HepG2 (cell line): ENCODE measurements around the gene PLEKHA5. TPM values are rescaled to one million over a fixed set of nuclear protein-coding genes. Genes with fewer than 3 reads are reported as not detected.

Experiments
- ADNP ChIP-seq: sonication (generic); formaldehyde crosslinking; IDR thresholded peaks from 2 replicates; pipeline ENCODE4 v1.4.0; 2020; ENCODE audit warnings: missing genetic modification reagents
- ATF7-NPFF ChIP-seq: sonication (generic); formaldehyde crosslinking; IDR thresholded peaks from 2 replicates; pipeline ENCODE4 v1.8.1; 2023; ENCODE audit warnings: mild to moderate bottlenecking, low read depth, missing genetic modification reagents, moderate library complexity
- BCL6 ChIP-seq: IDR thresholded peaks from 2 replicates; pipeline ENCODE4 v1.6.1; 2016; ENCODE audit warnings: missing genetic modification reagents, missing compliant biosample characterization
- GPN1 ChIP-seq: sonication (generic); formaldehyde crosslinking; IDR thresholded peaks from 2 replicates; pipeline ENCODE4 v1.5.1; 2020; ENCODE audit warnings: missing genetic modification reagents, borderline replicate concordance
- MBNL3 ChIP-seq: fragments of 250-450 bp; sonication (Bioruptor Pico); conservative IDR thresholded peaks from 2 replicates; pipeline ENCODE4 v1.8.0; 2022; ENCODE audit warnings: mild to moderate bottlenecking, inconsistent platforms
- NFYB ChIP-seq: sonication (generic); formaldehyde crosslinking; IDR thresholded peaks from 2 replicates; pipeline ENCODE4 v1.4.0; 2020; ENCODE audit warnings: missing genetic modification reagents
- NR1H2 ChIP-seq: sonication (generic); formaldehyde crosslinking; IDR thresholded peaks from 2 replicates; pipeline ENCODE4 v1.8.1; 2022; ENCODE audit warnings: low read depth, missing genetic modification reagents, borderline replicate concordance
- ZFP82 ChIP-seq: sonication (generic); formaldehyde crosslinking; IDR thresholded peaks from 2 replicates; pipeline ENCODE4 v1.5.1; 2020; ENCODE audit warnings: mild to moderate bottlenecking, missing genetic modification reagents, borderline replicate concordance
- ZNF781 ChIP-seq: sonication (generic); formaldehyde crosslinking; IDR thresholded peaks from 2 replicates; pipeline ENCODE4 v1.5.1; 2020; ENCODE audit warnings: borderline replicate concordance, mild to moderate bottlenecking, missing genetic modification reagents; ENCODE audit errors: not compliant biosample characterization
- polyA plus RNA-seq, 8 experiments: library from polyadenylated mRNA; depleted of rRNA in 3 of 8; stranded (reverse) in 7 of 8; unstranded in 1 of 8; fragments of >200 nt; fragmentation: Illumina TruSeq in 4 of 8; extraction: Trizol in 4 of 8; gene quantifications; 2 replicates each; pipeline versions ENCODE4 v1.2.1 to v1.2.3, GENCODE V29; 2011 to 2016; ENCODE audit warnings: low read depth in 4 of 8, missing spikeins in 1 of 8, mixed read lengths in 1 of 8; ENCODE audit not compliant: insufficient read depth in 1 of 8
- total RNA-seq, 5 experiments: library from RNA; depleted of rRNA; stranded (reverse); fragments of >200 nt; fragmentation: Illumina TruSeq; extraction: Trizol; gene quantifications; 2 replicates each; pipeline ENCODE4 v1.2.3, GENCODE V29; 2016; ENCODE audit warnings: low read depth in 1 of 5
- TF ChIP-seq, protein P1 (sequence below): sonication (generic); formaldehyde crosslinking; IDR thresholded peaks from 2 replicates; pipeline ENCODE4 v1.8.0; 2022; ENCODE audit warnings: low read depth, missing genetic modification reagents
- TF ChIP-seq, protein P2 (sequence below): sonication (generic); formaldehyde crosslinking; IDR thresholded peaks from 2 replicates; pipeline ENCODE4 v1.4.0; 2020; ENCODE audit warnings: mild to moderate bottlenecking, missing genetic modification reagents
- TF ChIP-seq, protein P3 (sequence below): sonication (generic); formaldehyde crosslinking; IDR thresholded peaks from 2 replicates; pipeline ENCODE4 v1.4.0; 2020; ENCODE audit warnings: missing genetic modification reagents, borderline replicate concordance
- TF ChIP-seq, protein P4 (sequence below): sonication (generic); formaldehyde crosslinking; conservative IDR thresholded peaks from 2 replicates; pipeline ENCODE4 v1.8.0; 2022; ENCODE audit warnings: low read depth, missing genetic modification reagents

PLEKHA5 gene
- total and polyA plus RNA-seq, 2 of the 13 experiments (the other 11 are each of a cell fraction or from before 2014, with no cell fraction given) = 4.2 to 15.4 TPM

DNA sequence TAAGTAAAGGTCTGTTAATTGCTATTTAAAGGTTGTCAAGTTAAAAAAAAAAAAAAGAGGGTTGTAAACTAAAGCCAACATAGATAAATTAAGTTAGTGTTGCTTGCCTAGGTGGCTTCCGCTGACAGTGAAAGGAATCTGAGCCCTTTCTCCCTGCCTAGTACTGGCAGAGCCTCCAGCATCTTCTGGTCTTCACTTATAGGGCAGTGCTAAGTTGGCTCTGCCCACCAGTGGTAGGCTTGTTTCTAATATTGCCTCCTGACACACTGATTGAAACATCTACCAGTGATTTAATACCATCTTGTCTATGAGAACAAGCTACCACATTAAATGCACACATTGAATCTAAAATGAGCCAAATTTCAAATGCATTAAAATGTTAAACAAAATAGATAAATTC lies 39.7 kb downstream of the PLEKHA5 start (continued):
- TF ChIP-seq, protein P1, sequence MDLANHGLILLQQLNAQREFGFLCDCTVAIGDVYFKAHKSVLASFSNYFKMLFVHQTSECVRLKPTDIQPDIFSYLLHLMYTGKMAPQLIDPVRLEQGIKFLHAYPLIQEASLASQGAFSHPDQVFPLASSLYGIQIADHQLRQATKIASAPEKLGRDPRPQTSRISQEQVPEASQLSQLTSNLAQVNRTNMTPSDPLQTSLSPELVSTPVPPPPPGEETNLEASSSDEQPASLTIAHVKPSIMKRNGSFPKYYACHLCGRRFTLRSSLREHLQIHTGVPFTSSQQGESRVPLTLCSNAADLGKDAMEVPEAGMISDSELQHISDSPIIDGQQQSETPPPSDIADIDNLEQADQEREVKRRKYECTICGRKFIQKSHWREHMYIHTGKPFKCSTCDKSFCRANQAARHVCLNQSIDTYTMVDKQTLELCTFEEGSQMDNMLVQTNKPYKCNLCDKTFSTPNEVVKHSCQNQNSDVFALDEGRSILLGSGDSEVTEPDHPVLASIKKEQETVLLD (CRISPR knock-in tag) = no peak
- TF ChIP-seq ZNF781 (CRISPR knock-in tag) = no peak
- no peak for TF ChIP-seq ATF7-NPFF (CRISPR knock-in tag)
- no peak for TF ChIP-seq MBNL3
- no peak for TF ChIP-seq BCL6
- no peak for TF ChIP-seq NR1H2 (CRISPR knock-in tag)
- no peak for TF ChIP-seq NFYB (CRISPR knock-in tag)
- TF ChIP-seq, protein P2, sequence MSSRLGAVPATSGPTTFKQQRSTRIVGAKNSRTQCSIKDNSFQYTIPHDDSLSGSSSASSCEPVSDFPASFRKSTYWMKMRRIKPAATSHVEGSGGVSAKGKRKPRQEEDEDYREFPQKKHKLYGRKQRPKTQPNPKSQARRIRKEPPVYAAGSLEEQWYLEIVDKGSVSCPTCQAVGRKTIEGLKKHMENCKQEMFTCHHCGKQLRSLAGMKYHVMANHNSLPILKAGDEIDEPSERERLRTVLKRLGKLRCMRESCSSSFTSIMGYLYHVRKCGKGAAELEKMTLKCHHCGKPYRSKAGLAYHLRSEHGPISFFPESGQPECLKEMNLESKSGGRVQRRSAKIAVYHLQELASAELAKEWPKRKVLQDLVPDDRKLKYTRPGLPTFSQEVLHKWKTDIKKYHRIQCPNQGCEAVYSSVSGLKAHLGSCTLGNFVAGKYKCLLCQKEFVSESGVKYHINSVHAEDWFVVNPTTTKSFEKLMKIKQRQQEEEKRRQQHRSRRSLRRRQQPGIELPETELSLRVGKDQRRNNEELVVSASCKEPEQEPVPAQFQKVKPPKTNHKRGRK (CRISPR knock-in tag) = no peak
- no peak for TF ChIP-seq GPN1
- TF ChIP-seq ADNP = no peak
- TF ChIP-seq, protein P3, sequence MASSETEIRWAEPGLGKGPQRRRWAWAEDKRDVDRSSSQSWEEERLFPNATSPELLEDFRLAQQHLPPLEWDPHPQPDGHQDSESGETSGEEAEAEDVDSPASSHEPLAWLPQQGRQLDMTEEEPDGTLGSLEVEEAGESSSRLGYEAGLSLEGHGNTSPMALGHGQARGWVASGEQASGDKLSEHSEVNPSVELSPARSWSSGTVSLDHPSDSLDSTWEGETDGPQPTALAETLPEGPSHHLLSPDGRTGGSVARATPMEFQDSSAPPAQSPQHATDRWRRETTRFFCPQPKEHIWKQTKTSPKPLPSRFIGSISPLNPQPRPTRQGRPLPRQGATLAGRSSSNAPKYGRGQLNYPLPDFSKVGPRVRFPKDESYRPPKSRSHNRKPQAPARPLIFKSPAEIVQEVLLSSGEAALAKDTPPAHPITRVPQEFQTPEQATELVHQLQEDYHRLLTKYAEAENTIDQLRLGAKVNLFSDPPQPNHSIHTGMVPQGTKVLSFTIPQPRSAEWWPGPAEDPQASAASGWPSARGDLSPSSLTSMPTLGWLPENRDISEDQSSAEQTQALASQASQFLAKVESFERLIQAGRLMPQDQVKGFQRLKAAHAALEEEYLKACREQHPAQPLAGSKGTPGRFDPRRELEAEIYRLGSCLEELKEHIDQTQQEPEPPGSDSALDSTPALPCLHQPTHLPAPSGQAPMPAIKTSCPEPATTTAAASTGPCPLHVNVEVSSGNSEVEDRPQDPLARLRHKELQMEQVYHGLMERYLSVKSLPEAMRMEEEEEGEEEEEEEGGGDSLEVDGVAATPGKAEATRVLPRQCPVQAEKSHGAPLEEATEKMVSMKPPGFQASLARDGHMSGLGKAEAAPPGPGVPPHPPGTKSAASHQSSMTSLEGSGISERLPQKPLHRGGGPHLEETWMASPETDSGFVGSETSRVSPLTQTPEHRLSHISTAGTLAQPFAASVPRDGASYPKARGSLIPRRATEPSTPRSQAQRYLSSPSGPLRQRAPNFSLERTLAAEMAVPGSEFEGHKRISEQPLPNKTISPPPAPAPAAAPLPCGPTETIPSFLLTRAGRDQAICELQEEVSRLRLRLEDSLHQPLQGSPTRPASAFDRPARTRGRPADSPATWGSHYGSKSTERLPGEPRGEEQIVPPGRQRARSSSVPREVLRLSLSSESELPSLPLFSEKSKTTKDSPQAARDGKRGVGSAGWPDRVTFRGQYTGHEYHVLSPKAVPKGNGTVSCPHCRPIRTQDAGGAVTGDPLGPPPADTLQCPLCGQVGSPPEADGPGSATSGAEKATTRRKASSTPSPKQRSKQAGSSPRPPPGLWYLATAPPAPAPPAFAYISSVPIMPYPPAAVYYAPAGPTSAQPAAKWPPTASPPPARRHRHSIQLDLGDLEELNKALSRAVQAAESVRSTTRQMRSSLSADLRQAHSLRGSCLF = no peak
- TF ChIP-seq, protein P4, sequence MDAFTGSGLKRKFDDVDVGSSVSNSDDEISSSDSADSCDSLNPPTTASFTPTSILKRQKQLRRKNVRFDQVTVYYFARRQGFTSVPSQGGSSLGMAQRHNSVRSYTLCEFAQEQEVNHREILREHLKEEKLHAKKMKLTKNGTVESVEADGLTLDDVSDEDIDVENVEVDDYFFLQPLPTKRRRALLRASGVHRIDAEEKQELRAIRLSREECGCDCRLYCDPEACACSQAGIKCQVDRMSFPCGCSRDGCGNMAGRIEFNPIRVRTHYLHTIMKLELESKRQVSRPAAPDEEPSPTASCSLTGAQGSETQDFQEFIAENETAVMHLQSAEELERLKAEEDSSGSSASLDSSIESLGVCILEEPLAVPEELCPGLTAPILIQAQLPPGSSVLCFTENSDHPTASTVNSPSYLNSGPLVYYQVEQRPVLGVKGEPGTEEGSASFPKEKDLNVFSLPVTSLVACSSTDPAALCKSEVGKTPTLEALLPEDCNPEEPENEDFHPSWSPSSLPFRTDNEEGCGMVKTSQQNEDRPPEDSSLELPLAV (CRISPR knock-in tag) = no peak
- TF ChIP-seq ZFP82 (CRISPR knock-in tag) = no peak
